HG03575 (cell line): Measurements from ENCODE around the gene SPDYE2.
"Not testable (repeated sequence)": the region's sequence is repeated elsewhere in the genome, so short reads cannot be mapped to it uniquely, and the experiment has no call there.

Experiments
- ATAC-seq: cut with Tn5 transposase; IDR thresholded peaks from one replicate; pipeline ENCODE4 v1.9.1; 2021; ENCODE audit not compliant: unreplicated experiment, insufficient number of reproducible peaks, low FRiP score; ENCODE audit errors: extremely low read depth

Gene SPDYE2

DNA sequence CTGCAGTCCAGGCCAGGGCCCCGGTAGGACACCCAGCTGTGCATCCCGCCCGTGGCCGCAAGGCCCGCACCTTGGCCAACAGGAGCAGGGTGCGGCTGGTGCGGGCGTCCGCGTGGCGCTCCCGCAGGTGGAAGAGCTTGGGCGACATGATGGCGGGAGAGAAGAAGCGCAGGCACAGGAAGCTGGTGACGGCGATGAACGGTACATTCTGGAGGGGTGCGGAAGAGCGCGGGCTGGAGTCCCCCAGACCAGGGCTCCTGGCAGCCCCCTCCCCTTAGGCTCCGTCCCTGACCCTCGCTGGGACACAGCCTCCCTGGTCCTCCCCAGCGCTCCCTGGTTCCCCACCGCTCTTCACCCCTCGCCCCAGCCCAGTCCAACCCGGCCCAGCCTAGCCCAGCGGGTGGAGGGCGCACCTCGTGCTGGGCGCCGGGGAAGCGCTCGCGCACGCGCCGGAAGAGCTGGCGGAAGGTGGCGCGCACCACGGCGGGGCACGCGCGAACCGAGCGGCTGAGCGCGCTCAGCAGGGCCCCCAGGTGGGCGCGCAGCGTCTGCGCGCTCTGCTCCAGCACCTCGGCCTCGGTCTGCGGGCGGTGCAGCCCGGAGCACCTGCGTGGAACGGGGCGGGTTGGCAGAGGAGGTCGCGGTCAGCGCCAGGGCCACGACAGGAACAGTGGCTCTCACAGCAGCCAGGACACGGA lies 42.8 kb downstream of the SPDYE2 start:
- not testable (repeated sequence) for ATAC-seq

GRCh38 chr7:102596036-102596435 lies 45.0 kb downstream of the SPDYE2 start:
- ATAC-seq, result not testable (repeated sequence)

DNA sequence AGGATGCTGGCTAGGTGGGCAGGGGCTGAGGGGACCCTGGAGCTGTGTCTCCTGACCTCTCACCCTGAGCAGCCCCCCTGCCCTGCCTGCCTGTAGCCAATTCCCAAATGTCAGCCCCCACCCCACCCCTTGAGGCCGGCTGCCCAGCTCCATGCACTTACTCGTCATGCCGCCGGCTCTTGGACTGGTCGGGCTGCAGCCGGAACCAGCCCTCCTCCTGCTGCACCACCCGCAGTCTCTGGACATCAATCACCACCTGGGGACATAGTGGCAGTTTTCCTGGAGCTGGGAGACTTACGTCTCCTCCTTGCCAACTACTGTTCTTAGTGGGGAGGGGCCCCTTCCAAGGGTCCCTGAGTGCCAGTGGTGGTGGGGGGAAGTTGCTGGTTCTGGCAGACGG lies 48.7 kb downstream of the SPDYE2 start:
- ATAC-seq, result not testable (repeated sequence)

- ATAC-seq, result not testable (repeated sequence)
Observed at GRCh38 chr7:102602317-102602716, 51.3 kb downstream of the SPDYE2 start.

DNA sequence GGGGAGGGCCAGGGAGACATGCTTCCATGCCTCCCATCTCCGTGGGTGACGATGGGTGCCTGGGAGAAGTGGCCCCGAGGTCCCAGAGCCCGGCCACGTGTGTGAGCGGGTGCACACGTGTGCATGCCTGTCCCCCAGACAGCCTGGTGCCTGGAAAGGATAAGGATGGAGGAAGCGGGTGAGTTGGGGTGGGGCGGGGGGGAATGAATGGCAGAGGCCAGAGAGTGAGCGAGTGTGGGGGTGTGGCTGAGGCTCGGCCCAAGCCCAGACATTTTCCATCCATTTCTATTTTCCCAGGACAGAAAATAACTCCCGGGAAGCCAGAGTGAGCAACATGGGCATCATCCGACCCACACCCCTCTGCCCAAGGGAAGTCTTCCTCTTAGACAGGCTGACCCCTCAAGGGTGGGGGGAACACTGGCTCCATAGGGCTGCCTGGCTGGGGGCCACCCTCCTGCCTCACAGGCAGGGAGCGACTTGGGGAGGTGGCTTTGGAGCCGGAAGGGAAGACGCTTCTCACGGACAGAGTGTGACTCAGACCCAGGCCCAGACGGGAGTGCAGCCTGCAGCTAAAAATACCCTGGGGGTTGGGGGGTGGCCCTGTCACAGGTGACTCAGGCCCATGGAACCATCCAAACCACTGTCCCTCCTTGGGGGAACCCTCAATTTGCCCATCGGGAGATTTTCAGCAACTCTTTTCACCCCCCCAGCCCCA lies 53.6 kb downstream of the SPDYE2 start:
- ATAC-seq, result not testable (repeated sequence)

DNA sequence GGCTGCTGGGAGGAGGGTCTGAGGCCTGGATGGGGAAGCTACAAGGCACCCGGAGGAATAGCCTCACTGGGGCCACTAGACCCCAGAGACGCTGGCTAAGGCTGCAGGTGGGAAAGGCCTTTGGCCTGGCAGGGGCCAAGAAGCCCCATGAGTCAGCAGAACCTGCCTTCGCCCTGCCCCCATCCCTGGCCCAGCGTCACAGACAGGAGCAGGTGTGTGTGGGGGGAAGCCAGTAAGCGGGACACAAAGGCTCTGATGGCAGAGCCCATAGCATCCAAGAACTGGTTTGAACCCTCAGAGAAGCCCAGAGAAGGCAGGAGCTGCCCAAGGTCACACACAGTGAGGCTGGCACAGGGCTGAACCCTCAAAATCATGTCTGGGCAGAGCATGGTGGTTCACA lies 55.8 kb downstream of the SPDYE2 start:
- ATAC-seq, result not testable (repeated sequence)

GRCh38 chr7:102609734-102610133 lies 58.7 kb downstream of the SPDYE2 start:
- ATAC-seq, result not testable (repeated sequence)

DNA sequence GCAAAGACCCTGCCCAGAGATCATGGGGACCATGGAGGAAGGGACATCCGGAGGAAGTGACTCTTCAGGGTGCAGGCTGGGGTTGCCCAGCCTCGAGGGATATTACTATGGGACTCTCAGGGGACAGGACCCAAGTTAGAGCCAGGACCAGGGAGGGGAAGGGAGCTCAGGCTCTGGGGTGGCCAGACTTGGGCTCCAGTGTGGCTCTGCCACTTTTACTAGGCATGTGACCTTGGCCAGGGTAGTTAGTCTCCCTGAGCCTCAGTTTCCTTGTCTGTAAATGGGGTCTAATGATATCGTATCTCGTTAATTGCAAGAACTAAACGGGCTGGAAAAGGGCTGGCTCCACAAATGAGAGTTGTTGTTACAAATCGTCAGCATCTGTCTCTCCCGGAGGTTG lies 59.4 kb downstream of the SPDYE2 start:
- ATAC-seq, result not testable (repeated sequence)

GRCh38 chr7:102611013-102611674 lies 60.1 kb downstream of the SPDYE2 start:
- ATAC-seq, result not testable (repeated sequence)

- ATAC-seq, result not testable (repeated sequence)
Observed at GRCh38 chr7:102611675-102612325, 60.8 kb downstream of the SPDYE2 start.
